GM18508 (cell line): ENCODE measurements around the gene PTPRH.
"Not testable (repeated sequence)": the region's sequence is repeated elsewhere in the genome, so short reads cannot be mapped to it uniquely, and the experiment has no call there.

Experiments
- ATAC-seq: cut with Tn5 transposase; IDR thresholded peaks from one replicate; pipeline ENCODE4 v1.9.1; 2021; ENCODE audit warnings: moderate number of reproducible peaks; ENCODE audit not compliant: insufficient read depth, unreplicated experiment

The PTPRH gene

DNA sequence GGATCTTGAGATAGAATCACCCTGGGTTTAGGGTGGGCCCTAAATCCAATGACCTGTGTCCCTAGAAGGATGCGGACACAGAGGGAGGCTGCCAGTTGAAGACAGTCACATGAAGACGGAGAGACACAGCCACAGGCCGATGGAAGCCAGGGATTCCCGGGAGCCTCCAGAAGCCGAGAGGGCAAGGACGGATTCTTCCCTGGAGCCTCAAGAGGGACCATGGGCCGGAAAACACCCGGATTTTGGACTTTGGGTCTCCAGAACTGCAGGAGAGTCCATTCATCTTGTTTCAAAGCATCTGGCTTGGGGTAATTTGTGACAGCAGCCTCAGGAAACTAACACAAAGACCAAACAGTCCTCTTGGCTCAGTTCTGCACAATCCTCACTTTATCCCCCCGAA is 17.0 kb upstream of the PTPRH start:
- no peak for ATAC-seq

- ATAC-seq, result no peak
Observed at GRCh38 chr19:55225415-55225958, 16.2 kb upstream of the PTPRH start.

GRCh38 chr19:55224679-55225414 is 15.5 kb upstream of the PTPRH start:
- ATAC-seq, result not testable (repeated sequence)

GRCh38 chr19:55224038-55224665 is 14.9 kb upstream of the PTPRH start:
- no peak for ATAC-seq

DNA sequence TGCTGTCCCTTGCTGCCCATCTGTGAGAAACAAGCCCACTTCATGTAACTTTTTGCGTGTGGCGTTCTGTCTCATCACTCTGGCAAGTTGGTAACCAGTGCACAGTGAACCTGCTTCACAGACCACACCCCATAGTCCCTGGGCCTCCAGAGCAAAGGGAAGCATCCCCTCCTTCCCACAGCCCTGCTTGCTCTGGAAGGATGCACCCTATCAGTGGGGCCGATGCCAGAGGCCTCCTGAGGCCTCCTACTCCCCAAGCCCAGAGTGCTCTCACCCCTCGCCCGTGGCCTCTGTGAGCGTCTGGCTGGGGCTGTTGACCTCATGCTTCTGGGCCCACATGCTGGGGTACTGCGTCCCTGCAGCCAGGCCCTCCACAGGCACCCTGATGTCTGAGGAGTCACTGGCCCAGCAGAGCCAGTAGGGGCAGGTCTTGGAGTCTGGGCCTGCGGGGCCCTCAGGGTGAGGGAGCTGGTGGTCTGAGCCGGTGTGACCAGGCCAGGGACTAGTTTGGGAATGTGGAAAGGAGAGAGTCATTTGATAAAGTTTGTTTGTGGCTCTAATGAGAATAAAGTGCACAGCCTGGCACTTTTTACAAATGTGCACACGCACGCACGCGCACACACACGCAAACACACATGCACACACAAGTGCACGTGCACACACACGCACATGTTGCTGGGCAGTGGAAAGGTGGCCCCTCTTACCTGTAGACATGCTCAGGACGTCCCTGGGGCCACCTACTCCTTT is 14.2 kb upstream of the PTPRH start:
- ATAC-seq, result no peak

GRCh38 chr19:55220525-55220924 is 11.2 kb upstream of the PTPRH start:
- ATAC-seq, result no peak

DNA sequence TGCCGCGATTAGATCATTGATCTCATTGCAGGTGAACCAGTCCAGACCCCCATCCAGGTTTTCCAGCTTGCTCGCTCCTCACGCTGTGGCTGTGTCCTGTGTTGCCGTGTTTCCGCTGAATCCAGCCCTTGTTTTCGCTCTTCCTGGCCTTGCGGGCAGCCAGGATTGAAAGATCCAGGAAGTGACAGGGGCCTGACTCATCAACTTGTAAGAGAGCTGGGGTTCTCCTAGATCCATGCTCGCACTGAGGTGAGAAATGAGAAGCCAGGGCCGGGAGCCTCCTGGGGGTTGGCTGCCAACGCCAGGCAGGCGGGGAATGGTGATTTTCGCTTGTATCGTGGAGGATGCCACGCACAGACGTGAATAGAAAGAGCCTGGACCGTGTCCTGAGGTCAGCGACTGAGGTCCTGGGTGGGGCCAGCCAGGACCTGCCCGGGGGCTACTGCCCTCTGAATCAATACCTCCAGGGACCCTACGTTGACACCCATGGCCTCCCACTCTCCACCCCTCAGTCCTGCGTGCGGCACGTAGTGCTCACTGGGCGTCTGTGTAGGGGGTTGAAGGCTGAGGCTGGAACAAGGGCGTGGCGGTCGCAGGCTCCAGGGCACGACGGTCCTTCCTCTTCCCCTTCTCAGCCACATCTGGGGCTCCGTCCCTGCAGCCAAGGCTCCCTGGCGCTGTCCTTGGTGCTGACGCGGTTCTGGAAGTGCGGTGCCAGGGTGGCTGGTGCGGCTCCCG is 7.3 kb upstream of the PTPRH start:
- ATAC-seq, result no peak

GRCh38 chr19:55213547-55213946 is 4.2 kb upstream of the PTPRH start:
- ATAC-seq, result no peak

- no peak for ATAC-seq
Observed at GRCh38 chr19:55212447-55212846, 3.1 kb upstream of the PTPRH start.

- ATAC-seq, result no peak
Observed at GRCh38 chr19:55209693-55210472, 582 bp upstream of the PTPRH start.

DNA sequence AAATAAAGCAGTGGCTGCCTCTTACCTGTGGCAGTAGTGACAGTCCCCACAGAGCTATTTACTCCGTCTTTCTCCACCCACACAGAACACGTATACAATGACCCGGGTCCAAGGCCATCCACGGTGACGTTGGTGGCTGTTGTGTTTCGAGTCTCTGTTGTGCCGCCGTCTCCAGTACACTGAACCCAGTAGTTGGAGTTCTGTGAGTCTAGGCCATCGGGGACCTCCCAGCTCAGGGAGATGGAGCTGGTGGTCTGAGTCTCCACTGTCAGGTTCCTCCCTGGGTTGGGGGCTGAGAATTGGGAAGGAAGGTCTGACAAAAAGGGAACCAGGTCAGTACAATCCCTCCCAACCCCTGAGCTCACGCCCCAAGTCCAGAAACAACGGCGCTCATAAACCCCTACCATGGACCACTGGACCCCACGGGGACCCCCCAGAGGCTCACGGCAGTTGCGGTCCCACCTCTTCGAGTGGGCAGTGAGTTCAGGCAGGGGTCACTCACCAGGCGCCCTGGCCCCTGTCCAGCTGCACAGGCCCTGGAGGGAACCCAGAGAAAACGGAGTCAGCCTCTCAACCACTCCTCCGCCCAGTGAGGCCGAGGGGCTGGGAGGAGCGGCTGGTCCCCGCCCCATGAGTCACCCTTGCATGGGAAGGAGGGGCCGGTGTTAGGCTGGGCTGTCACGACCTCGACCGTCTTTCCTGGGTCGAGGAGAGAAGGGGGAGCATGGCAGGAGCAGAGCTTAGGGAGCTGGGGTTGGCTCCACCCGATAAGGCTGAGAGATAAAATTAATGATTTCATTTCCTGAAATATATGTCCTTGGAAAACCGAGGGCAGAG is 2.4 kb downstream of the PTPRH start:
- no peak for ATAC-seq

DNA sequence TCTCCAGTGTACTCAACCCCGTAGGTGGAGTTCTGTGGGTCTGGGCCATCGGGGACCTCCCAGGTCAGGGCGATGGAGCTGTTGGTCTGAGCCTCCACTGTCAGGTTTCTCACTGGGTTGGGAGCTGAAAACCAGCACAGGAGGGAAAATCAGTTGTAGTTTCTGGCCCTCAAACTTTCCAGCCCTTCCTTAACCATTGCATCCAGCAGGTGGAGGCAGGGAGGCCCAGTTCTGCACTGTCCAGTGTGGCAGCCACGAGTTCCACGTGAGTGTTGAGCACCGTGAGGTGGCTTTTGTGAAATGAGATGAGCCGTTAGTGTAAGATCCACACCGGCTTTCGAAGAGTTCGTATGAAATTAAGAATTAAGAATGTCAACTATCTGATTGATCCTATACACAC is 7.1 kb downstream of the PTPRH start:
- ATAC-seq, result not testable (repeated sequence)

DNA sequence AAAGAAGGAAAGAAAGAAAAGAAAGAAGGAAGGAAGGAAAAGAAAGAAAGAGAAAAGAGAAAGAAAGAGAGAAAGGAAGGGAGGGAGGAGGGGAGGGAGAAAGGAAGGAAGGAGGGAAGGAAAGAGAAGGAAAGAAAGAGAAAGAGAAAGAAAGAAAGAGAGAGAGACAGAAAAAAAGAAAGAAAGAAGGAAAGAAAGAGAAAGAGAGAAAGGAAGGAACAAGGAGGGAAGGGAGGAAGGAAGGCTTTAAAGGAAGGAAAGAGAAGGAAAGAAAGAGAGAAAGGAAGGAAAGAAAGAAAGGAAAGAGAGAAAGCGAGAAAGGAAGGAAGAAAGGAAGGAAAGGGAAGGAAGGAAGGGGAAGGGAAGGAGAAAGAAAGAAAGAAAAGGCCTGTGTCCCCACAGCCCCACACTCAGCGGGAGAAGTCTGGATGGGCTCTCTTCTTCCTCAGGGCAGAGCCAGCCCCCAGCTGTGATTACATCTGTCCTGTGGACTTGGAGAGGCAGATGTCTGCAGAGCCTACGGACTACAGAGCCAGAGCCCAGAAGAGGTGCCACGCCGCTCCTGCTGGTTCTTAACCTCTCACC is 9.6 kb downstream of the PTPRH start:
- no peak for ATAC-seq

DNA sequence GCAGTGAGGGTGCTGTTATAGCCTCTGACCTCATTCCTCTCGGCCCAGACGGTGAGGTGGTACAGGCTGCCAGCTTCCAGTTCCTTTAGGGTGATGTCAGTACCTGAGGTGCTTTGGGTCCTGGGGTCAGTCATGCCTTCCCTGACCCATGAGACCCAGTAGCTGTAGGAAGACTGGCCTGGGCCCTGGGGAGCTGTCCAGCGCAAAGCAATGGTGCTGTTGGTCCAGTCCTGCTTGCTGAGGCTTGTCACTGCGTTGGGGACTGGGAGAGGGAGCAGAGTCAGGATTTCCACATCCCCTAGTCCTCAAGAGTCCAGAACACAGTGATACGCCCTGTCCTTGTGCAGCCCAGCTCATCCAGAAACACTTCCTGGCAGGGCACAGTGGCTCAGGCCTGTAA is 10.7 kb downstream of the PTPRH start:
- no peak for ATAC-seq

- ATAC-seq, result no peak
Observed at GRCh38 chr19:55197528-55197927, 11.8 kb downstream of the PTPRH start.

DNA sequence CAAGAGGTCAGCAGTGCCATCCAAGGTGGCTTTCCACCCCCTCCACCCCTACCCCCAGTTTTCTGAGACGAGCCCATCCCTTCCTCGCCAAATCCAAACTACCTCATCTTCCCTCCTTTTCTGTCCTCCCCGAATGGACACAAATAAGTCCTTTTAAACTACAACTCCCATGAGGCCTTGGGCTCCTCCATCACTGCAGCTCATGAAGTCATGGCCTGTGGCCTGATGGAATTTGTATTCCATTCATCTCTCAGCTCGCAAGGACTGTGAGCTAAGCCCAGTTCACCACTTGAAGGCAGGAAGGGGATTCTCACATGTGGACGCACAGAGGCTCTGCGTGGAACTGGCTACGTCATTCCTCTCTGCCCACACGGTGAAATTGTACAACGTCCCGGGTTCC is 12.5 kb downstream of the PTPRH start:
- ATAC-seq, result no peak

DNA sequence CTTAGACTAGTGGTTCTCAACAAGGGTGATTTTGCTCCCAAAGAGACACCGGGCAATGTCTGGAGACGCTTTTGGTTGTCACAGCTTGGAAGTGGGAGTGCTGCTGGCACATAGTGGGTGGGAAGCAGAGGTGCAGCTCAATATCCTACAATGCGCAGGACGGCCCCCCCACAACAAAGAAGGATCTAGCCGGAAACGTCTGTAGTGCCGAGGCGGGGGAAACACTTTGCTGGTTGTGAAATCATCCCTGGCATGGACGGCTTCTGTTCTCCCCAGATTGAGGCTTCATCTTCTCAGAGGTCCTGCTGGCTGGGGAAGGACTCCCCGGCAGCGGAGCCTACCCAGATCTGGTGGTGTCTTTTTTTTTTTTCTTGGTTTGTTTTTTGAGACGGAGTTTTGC is 15.8 kb downstream of the PTPRH start:
- no peak for ATAC-seq

- ATAC-seq, result no peak
Observed at GRCh38 chr19:55189403-55189835, 19.9 kb downstream of the PTPRH start.
